OCI-LY3 (cell line): ENCODE results near the gene RHOB.

Experiments used
- H2AFZ ChIP-seq: fragments of 200-600, 300-600 bp; shearing (Covaris generic); 2 replicates; pipeline ENCODE4 v1.6.0; 2014; ENCODE audit warnings: antibody characterized with exemption, low read depth, low read length
- H3K27ac ChIP-seq: fragments of 200-600, 300-600 bp; sonication (generic); 2 replicates; pipeline ENCODE4 v1.5.1; 2014; ENCODE audit warnings: mild to moderate bottlenecking, low read length, moderate library complexity, mixed read lengths
- H3K27me3 ChIP-seq: fragments of 200-600, 300-600 bp; sonication (generic); 2 replicates; pipeline ENCODE4 v1.6.1; 2014; ENCODE audit warnings: low read depth, low read length, mixed read lengths
- H3K36me3 ChIP-seq: fragments of 200-600, 300-600 bp; sonication (generic); replicated peaks from 2 replicates; pipeline ENCODE3; 2014; ENCODE audit warnings: low read depth, low read length, mixed read lengths
- H3K4me1 ChIP-seq: fragments of 300-600, 200-600 bp; sonication (generic); 2 replicates; pipeline ENCODE4 v1.6.1; 2014; ENCODE audit warnings: low read length, mixed read lengths
- H3K4me2 ChIP-seq: fragments of 200-600, 300-600 bp; sonication (generic); 2 replicates; pipeline ENCODE4 v1.6.1; 2014; ENCODE audit warnings: low read length, mixed read lengths
- H3K4me3 ChIP-seq: fragments of 300-600, 200-600 bp; sonication (generic); 2 replicates; pipeline ENCODE4 v1.5.1; 2014; ENCODE audit warnings: antibody characterized with exemption, mild to moderate bottlenecking, low read length, moderate library complexity
- H3K79me2 ChIP-seq: fragments of 300-600, 200-600 bp; shearing (Covaris generic); 2 replicates; pipeline ENCODE4 v1.6.1; 2014; ENCODE audit warnings: mild to moderate bottlenecking, low read length, mixed read lengths
- H3K9ac ChIP-seq: fragments of 300-600, 200-600 bp; shearing (Covaris generic); 2 replicates; pipeline ENCODE4 v1.6.0; 2014; ENCODE audit warnings: mild to moderate bottlenecking, low read length, moderate library complexity
- H3K9me3 ChIP-seq: fragments of 200-600, 300-600 bp; shearing (Covaris generic); 2 replicates; pipeline ENCODE4 v1.6.1; 2014; ENCODE audit warnings: low read length, mixed read lengths; ENCODE audit not compliant: insufficient read depth
- H4K20me1 ChIP-seq: fragments of 200-600, 300-600 bp; sonication (generic); 2 replicates; pipeline ENCODE4 v1.6.1; 2016; ENCODE audit warnings: low read length, mixed read lengths; ENCODE audit not compliant: insufficient read depth
- EZH2phosphoT487 ChIP-seq: fragments of 200-600 bp; shearing (Covaris generic); IDR thresholded peaks from 2 replicates; pipeline ENCODE4 v1.6.1; 2018; ENCODE audit warnings: antibody characterized with exemption, mixed run types, low read depth
- TF ChIP-seq, protein P1 (sequence below): fragments of 200-600, 300-600 bp; sonication (generic); IDR thresholded peaks from 2 replicates; pipeline ENCODE4 v1.5.1; 2014; ENCODE audit warnings: antibody characterized with exemption, low read length, low read depth

RHOB gene

GRCh38 chr2:20481798-20482405 is 35.0 kb downstream of the RHOB start:
- H3K27me3 ChIP-seq: no peaks in the 10 kb centered on the region

GRCh38 chr2:20482725-20483124 is 35.9 kb downstream of the RHOB start:
- Histone ChIP-seq H3K9ac (no peak overlapping the region), H3K4me1 (no peaks in the 10 kb centered on the region), H2AFZ (no peak overlapping the region), H3K9me3 (no peaks in the 10 kb centered on the region), H3K4me3 (no peak overlapping the region), H3K27me3 (no peaks in the 10 kb centered on the region), H3K27ac (no peak overlapping the region), H3K36me3 (no peaks in the 10 kb centered on the region), H4K20me1 (no peaks in the 10 kb centered on the region), H3K4me2 (no peak overlapping the region), H3K79me2 (no peaks in the 10 kb centered on the region)
- TF ChIP-seq EZH2phosphoT487: no peak
- TF ChIP-seq, protein P1, sequence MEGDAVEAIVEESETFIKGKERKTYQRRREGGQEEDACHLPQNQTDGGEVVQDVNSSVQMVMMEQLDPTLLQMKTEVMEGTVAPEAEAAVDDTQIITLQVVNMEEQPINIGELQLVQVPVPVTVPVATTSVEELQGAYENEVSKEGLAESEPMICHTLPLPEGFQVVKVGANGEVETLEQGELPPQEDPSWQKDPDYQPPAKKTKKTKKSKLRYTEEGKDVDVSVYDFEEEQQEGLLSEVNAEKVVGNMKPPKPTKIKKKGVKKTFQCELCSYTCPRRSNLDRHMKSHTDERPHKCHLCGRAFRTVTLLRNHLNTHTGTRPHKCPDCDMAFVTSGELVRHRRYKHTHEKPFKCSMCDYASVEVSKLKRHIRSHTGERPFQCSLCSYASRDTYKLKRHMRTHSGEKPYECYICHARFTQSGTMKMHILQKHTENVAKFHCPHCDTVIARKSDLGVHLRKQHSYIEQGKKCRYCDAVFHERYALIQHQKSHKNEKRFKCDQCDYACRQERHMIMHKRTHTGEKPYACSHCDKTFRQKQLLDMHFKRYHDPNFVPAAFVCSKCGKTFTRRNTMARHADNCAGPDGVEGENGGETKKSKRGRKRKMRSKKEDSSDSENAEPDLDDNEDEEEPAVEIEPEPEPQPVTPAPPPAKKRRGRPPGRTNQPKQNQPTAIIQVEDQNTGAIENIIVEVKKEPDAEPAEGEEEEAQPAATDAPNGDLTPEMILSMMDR: no peak

More at GRCh38 chr2:20481798-20482405, 35.0 kb downstream of the RHOB start:
- Histone ChIP-seq H3K4me3 (no peak overlapping the region), H3K9me3 (no peaks in the 10 kb centered on the region), H3K9ac (no peak overlapping the region), H3K79me2 (no peaks in the 10 kb centered on the region), H3K4me2 (no peak overlapping the region), H3K27ac (no peak overlapping the region), H3K4me1 (no peaks in the 10 kb centered on the region), H3K36me3 (no peaks in the 10 kb centered on the region), H2AFZ (no peak overlapping the region), H4K20me1 (no peaks in the 10 kb centered on the region)
- no peak for TF ChIP-seq EZH2phosphoT487

DNA sequence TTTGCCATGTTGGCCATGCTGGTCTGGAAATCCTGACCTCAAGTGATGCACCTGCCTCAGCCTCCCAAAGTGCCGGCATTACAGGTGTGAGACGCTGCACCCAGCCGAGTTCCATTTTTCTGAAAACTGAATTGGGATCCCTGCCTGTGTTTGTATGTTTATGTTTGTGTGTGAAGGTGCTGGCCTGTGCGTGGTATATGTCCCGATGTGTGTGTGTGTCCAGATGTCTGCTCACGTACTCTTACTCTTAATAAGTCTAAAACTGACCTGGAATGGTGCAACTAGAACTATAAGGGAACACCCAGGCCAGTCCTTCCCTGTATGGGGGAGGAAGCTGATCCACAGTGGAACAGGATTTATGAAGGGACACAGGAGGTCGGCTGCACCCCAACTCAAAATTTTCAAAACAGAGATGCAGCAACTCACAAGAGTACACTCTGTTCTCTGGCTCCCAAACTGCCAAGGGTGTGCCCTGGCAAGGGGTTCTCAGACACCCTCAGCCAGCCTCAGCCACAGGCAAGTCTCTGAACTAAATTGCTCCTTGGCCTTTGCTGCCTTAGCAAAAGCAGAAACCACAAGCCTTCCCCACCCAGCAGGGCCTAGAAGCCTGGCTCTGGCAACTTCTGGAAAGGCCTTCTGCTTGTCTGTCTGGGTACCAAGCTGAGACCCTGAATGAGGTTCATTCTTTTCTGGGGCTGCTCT is 36.5 kb downstream of the RHOB start:
- H3K9ac ChIP-seq: no peak overlapping the region
- no peaks in the 10 kb centered on the region for H3K36me3 ChIP-seq
- no peaks in the 10 kb centered on the region for H3K27me3 ChIP-seq
- no peaks in the 10 kb centered on the region for H3K9me3 ChIP-seq
- H3K4me2 ChIP-seq: no peak overlapping the region
- TF ChIP-seq EZH2phosphoT487: no peak
- TF ChIP-seq, protein P1: no peak
- H3K27ac ChIP-seq: no peak overlapping the region
- H2AFZ ChIP-seq: no peak overlapping the region
- no peaks in the 10 kb centered on the region for H3K79me2 ChIP-seq
- no peak overlapping the region for H3K4me3 ChIP-seq
- no peaks in the 10 kb centered on the region for H3K4me1 ChIP-seq
- no peaks in the 10 kb centered on the region for H4K20me1 ChIP-seq

GRCh38 chr2:20484034-20484617 is 37.3 kb downstream of the RHOB start:
- Histone ChIP-seq H3K4me1 (no peaks in the 10 kb centered on the region), H3K4me3 (no peak overlapping the region), H3K9ac (no peak overlapping the region), H3K27ac (no peak overlapping the region), H3K79me2 (no peaks in the 10 kb centered on the region), H3K4me2 (no peak overlapping the region), H3K36me3 (no peaks in the 10 kb centered on the region), H2AFZ (no peak overlapping the region), H3K9me3 (no peaks in the 10 kb centered on the region), H4K20me1 (no peaks in the 10 kb centered on the region), H3K27me3 (no peaks in the 10 kb centered on the region; the same call in 1 of the 2 replicates)
- TF ChIP-seq, protein P1: no peak
- TF ChIP-seq EZH2phosphoT487: no peak
